Activated CD4-positive, CD25-positive, alpha-beta regulatory T cell (primary cell): Measurements from ENCODE around the gene HNRNPA2B1.
"Not testable (repeated sequence)": the region's sequence is repeated elsewhere in the genome, so short reads cannot be mapped to it uniquely, and the experiment has no call there.

Experiments
- DNase-seq, 4 experiments: peaks; one replicate each; lab custom pipeline; 2025; lab: John Stamatoyannopoulos, UW

HNRNPA2B1 gene

GRCh38 chr7:26184281-26185101, 16.1 kb downstream of the HNRNPA2B1 start:
- DNase-seq = not testable (repeated sequence)

DNA sequence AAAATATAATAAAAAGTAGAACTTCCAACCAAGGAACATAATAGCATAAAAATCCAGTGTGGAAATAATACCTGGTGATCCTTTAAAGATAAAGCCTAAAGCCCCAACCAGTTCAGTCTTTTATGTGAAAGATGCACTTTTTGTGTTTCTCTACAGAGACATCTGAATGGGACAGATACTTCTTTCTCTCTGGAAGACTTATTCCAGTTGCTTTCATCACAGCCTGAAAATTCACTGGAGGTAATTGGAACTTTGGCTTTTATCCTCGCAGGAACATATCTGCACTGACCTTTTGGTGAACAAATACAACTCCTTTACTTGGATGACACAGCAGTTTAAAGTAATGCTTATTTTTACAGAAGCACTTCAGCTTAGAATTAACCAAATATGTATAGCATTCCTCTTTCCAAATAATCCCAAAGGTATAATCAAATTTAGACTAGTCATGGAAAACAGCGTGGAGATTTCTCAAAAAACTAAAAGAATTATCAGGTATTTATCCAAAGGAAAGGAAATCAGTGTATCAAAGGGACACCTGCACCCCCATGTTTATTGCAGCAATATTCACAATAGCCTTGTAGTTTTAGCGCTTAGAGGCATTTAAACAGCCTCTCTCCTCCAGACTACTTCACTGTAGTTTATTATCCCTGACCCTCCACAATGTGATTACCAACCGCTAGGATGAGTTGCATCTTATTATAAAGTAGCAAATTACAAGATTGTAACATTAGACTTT, 16.8 kb downstream of the HNRNPA2B1 start:
- DNase-seq = no peak

DNA sequence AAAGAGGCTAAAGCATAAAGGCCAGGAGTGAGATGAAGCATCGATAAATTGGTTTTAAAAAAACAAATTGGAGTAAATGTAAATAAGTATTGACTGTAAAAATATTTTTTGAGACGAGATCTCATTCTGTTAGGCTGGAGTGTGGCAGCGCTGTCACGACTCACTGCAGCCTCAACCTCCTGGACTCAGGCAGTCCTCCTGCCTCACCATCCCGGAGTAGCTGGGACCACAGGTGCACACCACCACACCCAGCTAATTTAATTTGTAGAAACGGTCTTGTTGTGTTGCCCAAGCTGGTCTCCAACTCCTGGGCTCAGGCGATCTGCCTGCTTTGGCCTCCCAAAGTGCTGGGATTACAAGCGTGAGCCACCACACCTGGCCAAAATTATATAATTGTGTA, 17.8 kb downstream of the HNRNPA2B1 start:
- no peak for DNase-seq

- DNase-seq = no peak
Observed at GRCh38 chr7:26182283-26182682, 18.3 kb downstream of the HNRNPA2B1 start.

- no peak for DNase-seq
Observed at GRCh38 chr7:26181474-26182227, 18.9 kb downstream of the HNRNPA2B1 start.

GRCh38 chr7:26180792-26181198, 19.8 kb downstream of the HNRNPA2B1 start:
- no peak for DNase-seq

- no peak for DNase-seq
Observed at GRCh38 chr7:26179826-26180497, 20.6 kb downstream of the HNRNPA2B1 start.

DNA sequence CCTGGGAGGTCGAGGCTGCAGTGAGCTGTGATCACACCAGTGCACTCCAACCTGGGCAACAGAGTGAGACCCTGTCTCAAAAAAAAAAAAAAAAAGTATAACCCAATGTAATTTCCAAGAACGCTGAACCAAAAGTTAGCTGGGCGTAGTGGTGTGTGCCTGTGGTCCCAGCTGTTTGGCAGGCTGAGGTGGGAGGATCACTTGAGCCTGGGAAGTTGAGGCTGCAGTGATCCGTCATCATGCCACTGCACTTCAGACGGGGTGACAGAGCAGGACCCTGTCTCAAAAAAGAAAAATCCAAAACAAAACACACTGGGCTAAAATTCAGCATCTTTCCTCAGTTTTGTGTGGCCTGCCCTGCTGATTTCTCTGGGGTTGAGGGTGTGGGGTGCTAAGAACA, 21.1 kb downstream of the HNRNPA2B1 start:
- DNase-seq = no peak

DNA sequence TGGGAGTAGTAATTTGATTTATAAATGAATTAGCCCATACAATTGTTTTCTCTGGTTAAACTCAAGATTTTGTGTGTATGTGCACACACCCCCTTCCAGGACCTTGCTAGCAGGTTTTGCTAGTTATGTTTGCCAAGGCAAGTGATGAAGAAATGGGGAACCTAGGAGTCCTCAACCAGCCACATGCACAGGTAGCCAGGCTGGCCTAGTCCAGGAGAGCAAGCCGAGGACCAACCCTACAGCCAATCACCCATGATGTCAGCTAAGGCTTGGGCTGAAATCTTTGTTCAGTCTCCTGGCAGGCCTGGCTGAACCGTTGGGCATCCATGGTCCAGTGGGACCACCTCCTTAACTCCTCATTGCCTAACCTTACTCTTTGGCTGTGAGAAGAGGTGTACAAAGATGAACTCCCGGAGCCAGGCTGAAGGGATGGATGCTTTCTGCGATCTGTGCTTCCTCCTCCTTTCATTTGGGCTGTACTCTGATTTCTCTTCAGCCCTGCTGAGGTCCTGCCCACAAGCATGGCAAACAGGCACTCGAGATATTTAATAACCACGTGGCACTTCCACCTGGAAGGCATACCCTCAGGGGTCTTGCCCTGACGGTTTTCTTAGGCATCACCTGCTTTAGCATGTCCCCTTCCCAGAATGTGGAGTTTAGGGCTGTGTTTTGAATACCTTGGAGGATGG, 22.1 kb downstream of the HNRNPA2B1 start:
- DNase-seq = no peak

DNA sequence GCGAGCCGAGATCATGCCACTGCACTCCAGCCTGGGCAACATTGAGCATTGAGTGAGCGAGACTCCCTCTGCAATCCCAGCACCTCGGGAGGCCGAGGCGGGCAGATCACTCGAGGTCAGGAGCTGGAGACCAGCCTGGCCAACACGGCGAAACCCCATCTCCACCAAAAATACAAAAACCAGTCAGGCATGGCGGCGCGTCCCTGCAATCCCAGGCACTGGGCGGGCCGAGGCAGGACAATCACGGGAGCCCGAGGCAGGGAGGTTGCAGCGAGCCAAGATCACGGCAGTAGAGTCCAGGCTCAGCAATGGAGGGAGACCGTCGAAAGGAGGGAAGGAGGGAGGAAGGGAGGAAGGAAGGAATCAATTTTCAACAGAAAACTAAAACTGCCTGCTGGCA, 23.3 kb downstream of the HNRNPA2B1 start:
- not testable (repeated sequence) for DNase-seq

- not testable (repeated sequence) for DNase-seq
Observed at GRCh38 chr7:26176696-26177095, 23.9 kb downstream of the HNRNPA2B1 start.

GRCh38 chr7:26175903-26176302, 24.6 kb downstream of the HNRNPA2B1 start:
- not testable (repeated sequence) for DNase-seq

GRCh38 chr7:26172048-26172447, 28.5 kb downstream of the HNRNPA2B1 start:
- DNase-seq = no peak

GRCh38 chr7:26171601-26172000, 28.9 kb downstream of the HNRNPA2B1 start:
- no peak for DNase-seq

- no peak for DNase-seq
Observed at GRCh38 chr7:26170663-26171062, 29.9 kb downstream of the HNRNPA2B1 start.

GRCh38 chr7:26169271-26169670, 31.3 kb downstream of the HNRNPA2B1 start:
- no peak for DNase-seq

GRCh38 chr7:26168458-26169023, 32.0 kb downstream of the HNRNPA2B1 start:
- no peak for DNase-seq

- DNase-seq = no peak
Observed at GRCh38 chr7:26167303-26167934, 33.1 kb downstream of the HNRNPA2B1 start.

DNA sequence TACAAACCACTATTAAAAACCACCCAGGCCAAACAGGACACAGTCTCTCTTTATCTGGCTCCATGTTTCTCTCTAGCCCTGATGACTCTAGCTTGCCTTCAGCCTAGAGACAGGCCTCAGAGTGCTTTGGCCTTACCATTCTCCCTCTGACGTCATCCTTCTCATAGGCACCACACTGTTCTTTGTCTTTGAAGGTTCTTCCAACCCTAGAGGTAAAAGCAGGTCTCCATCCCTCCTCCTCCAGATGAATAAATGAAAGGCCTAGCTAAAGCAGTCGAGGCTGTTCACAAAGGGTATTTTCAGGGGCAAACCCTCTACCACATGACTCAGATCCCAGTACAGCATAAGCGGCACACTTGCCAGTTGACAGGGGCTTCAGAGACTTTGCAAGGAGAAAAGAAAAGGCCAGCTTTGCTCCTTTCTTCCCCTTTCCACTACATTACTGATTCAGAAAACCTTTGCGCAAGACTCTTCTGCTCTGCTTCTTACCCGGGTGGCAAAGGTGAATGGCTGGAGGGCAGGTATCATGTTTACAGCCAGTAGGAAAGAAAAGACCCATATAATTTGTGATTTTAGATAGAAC, 33.8 kb downstream of the HNRNPA2B1 start:
- DNase-seq = no peak
